ENCODE data around the gene MTMR12.

Gene MTMR12

DNA sequence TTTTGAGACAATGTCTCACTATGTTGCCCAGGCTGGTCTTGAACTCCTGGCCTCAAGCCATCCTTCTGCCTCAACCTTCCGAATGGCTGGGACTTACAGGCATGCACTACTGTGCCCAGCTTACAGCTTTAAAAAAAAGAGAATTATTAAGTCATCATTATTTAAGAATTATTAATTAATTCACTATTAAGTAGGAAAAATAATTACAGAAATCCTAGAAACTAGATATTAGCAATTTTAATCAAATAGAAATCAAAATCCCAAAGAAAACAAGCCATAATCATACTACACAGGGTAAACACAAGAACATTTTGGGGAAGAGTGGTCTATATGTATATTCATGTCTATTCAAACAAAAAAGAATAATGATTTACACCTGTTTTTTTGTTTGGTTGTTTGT is 19.6 kb upstream of the MTMR12 start:
- TF ChIP-seq, protein P1, sequence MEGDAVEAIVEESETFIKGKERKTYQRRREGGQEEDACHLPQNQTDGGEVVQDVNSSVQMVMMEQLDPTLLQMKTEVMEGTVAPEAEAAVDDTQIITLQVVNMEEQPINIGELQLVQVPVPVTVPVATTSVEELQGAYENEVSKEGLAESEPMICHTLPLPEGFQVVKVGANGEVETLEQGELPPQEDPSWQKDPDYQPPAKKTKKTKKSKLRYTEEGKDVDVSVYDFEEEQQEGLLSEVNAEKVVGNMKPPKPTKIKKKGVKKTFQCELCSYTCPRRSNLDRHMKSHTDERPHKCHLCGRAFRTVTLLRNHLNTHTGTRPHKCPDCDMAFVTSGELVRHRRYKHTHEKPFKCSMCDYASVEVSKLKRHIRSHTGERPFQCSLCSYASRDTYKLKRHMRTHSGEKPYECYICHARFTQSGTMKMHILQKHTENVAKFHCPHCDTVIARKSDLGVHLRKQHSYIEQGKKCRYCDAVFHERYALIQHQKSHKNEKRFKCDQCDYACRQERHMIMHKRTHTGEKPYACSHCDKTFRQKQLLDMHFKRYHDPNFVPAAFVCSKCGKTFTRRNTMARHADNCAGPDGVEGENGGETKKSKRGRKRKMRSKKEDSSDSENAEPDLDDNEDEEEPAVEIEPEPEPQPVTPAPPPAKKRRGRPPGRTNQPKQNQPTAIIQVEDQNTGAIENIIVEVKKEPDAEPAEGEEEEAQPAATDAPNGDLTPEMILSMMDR (IDR thresholded peaks at IDR 0.05; ENCODE audit: low read length, missing control alignments): no peak
- H3K4me3 ChIP-seq (replicated peaks; ENCODE audit: low read depth, low read length): no peak overlapping the region
- no peak for DNase-seq (ENCODE audit: low read depth)

DNA sequence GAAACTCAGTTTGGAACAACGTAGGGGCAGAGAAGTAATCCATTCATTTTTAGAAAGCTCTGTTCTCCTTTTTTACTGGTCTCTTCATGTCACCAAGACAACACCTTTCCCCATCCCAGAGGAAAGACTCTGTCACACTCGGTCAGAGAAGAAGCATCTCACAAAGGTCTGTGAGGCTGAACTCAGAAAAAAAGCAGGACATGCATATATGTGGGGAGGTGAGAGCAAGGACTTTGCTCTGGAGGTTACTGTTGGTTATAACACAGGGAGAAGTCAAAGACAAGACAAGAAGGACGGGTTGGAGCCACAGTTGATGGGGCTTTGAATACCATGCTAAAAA is 19.2 kb upstream of the MTMR12 start:
- DNase-seq (ENCODE audit: low read depth): no peak
- TF ChIP-seq, protein P1 (IDR thresholded peaks at IDR 0.05; ENCODE audit: low read length, missing control alignments): no peak
- no peak overlapping the region for H3K4me3 ChIP-seq (replicated peaks; ENCODE audit: low read depth, low read length)

DNA sequence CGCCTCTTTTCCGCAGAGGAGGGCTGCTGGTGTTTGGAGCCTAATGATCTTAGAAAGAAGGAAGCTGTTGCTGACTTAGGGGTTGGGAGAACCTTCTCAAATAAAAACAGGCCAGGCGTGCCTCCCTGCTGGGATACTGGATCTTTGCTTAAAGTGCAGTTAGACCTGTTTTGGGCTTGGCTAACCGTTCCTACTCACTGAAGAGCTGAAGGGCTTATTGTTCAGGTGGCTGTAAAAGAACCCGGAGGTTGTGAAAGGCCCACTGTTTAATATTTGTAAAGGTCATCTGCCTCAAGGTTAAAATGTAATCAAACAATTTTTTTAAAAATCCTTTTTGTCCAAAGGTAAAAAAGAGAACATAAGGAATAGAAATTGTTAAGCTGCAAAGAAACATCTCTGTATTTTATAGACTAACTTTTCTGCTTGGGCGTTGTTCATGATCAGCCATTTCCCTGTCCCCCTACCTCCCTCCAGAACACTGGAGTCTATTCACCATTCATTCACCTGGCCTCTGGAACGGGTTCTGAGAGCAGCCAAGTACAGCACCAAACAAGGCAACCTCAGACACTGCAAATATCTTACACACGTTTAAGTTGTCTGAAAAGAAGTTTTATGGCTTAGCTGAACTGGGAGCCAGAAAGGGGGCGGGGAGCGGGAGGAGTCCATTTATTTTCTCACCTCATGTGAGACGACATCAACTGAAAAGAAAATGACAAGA is 18.6 kb upstream of the MTMR12 start:
- no peak overlapping the region for H3K4me3 ChIP-seq (replicated peaks; ENCODE audit: low read depth, low read length)
- no peak for DNase-seq (ENCODE audit: low read depth)
- TF ChIP-seq, protein P1 (IDR thresholded peaks at IDR 0.05; ENCODE audit: low read length, missing control alignments): no peak

DNA sequence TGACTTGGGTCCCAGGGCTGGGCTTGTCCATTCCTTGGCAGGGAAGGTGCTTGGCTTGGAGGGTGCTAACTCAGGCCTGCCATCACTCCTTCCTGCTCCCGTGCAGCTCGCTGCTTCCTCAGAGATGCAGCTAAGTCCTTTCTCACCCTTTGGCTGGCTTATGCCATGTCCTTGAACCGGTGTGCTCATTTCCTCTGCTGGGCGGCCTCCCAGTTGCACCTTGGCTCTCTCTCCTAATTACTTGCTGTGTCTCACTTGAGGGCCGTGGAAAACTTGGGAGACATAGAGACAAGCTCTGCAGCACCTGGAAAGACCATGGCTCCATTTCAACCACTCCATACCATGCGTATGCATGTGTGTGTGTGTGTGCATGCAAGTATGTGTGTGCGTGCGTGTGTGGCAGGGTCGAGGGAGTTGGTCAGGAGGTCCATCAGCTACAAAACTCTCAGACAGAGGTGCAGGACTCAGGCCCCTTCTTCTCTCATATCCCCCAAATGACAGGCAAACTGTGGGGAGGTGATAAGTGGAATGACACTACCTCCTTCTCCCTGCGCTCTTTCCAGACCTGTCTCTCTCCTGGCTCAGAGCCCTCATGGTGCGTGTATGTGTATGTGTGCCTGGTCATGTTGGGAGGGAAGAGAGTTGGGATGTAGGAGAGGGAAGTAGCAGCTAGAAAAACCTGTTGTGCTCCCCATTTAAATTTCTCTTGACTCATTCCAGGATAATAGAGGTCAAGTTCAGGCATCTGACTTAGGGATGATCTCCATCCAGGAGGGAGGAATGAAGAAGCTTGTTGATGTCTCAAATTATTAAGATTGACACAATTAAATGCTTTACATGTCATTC is 17.6 kb upstream of the MTMR12 start:
- H3K4me3 ChIP-seq (replicated peaks; ENCODE audit: low read depth, low read length): no peak overlapping the region
- TF ChIP-seq, protein P1 (IDR thresholded peaks at IDR 0.05; ENCODE audit: low read length, missing control alignments): no peak

DNA sequence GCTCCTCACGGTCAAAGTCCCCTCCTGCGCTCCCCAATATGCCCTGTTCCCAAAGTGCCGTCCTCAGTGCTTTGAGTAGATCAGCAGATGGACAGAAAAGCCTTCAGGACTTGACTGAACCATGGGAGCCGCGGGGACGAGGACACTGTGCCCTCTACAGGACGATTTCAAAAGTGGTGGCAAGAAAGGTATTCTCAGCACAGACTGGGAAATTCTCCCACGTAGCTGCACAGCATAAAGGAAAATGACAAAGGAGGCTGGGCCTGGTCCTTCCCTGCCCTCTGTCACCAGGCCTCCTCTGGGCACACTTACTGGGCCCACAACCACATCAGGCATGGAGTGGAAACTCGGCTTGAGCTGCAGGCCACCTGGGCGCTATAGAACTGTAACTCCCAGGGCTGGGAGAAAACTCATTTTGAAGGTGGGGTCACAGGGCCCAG is 16.7 kb upstream of the MTMR12 start:
- peak; percentile 77 for DNase-seq (ENCODE audit: low read depth)
- no peak overlapping the region for H3K4me3 ChIP-seq (replicated peaks; ENCODE audit: low read depth, low read length)
- TF ChIP-seq, protein P1 (IDR thresholded peaks at IDR 0.05; ENCODE audit: low read length, missing control alignments): peak; percentile 83

More for the DNA sequence above, 17.6 kb upstream of the MTMR12 start:
- no peak for DNase-seq (ENCODE audit: low read depth)

DNA sequence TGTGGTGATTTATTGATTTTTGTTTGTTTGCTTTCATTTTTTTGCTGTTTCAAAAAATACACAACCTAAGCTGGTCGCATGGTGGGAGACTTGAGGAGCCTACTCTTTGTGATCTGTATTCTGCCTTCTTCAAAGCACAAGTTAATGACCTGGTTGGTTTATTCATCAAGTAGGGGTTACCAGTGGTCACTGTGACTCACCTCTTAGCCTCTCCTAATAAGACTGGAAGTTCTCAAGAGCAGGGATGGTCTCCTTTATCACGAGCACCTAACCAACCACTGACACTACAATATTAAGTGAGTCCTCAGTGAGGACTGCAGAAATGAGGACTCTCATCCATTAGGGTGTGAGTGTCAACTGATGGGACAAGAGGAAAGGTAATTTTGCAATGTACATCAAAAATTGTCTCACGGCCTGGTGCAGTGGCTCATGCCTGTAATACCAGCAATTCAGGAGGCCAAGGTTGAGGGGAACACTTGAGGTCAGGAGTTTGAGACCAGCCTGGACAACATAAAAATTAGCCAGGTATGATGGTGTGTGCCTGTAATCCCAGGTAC is 13.6 kb upstream of the MTMR12 start:
- TF ChIP-seq, protein P1 (IDR thresholded peaks at IDR 0.05; ENCODE audit: low read length, missing control alignments): no peak
- no peak for DNase-seq (ENCODE audit: low read depth)
- no peak overlapping the region for H3K4me3 ChIP-seq (replicated peaks; ENCODE audit: low read depth, low read length)

Data from fibroblast of pulmonary artery (primary cell).